Sigmoid colon (tissue), 7 donors: ENCODE data around the gene HDAC8. TPM values are rescaled to one million over a fixed set of nuclear protein-coding genes. Genes with fewer than 3 reads are reported as not detected.
"Not testable (repeated sequence)": the region's sequence is repeated elsewhere in the genome, so short reads cannot be mapped to it uniquely, and the experiment has no call there.

Source experiments
- DNase-seq: peaks from one replicate; pipeline ENCODE4 v3.0.0-alpha.2; 2019
- H3K27ac ChIP-seq, 4 donors: fragments of 200-600 bp; sonication (generic); one replicate each; pipeline ENCODE4 v1.5.1; 2016 to 2019; ENCODE audit warnings: mild to moderate bottlenecking in 1 of 4
- H3K27me3 ChIP-seq, 3 donors: fragments of 200-600 bp; sonication (generic); one replicate each; pipeline ENCODE4 v1.5.1; 2019; ENCODE audit warnings: mild to moderate bottlenecking in 1 of 3
- H3K36me3 ChIP-seq, 4 donors: fragments of 200-600 bp; sonication (generic); one replicate each; pipeline ENCODE4 v1.5.1; 2016 to 2019
- H3K4me1 ChIP-seq, 4 donors: fragments of 200-600 bp; sonication (generic); one replicate each; pipeline ENCODE4 v1.5.1; 2017 to 2019
- H3K4me3 ChIP-seq, 4 donors: fragments of 200-600 bp; sonication (generic); one replicate each; pipeline ENCODE4 v1.5.1; 2017 to 2019; ENCODE audit warnings: mild to moderate bottlenecking in 2 of 4, moderate library complexity in 1 of 4
- H3K9me3 ChIP-seq, 4 donors: fragments of 200-600 bp in 3 of 4; sonication (generic) in 3 of 4; one replicate each; pipeline versions ENCODE4 v1.5.1 to v1.6.1; 2013 to 2019
- EP300 ChIP-seq, 4 donors: sonication (generic); formaldehyde crosslinking; IDR thresholded peaks; one replicate each; pipeline ENCODE4 v1.6.1; 2017; ENCODE audit warnings: antibody characterized with exemption in 4 of 4
- POLR2A ChIP-seq, 2 donors: fragments of 450-650 bp; IDR thresholded peaks; one replicate each; pipeline ENCODE4 v1.6.1; 2016; ENCODE audit warnings: antibody characterized with exemption in 2 of 2, mild to moderate bottlenecking in 2 of 2, moderate library complexity in 2 of 2
- POLR2AphosphoS5 ChIP-seq, 4 donors: sonication (generic); formaldehyde crosslinking; IDR thresholded peaks; one replicate each; pipeline ENCODE4 v1.6.1; 2017; ENCODE audit warnings: antibody characterized with exemption in 4 of 4
- WGBS, 2 donors: extraction: QIAGEN DNeasy Blood & Tissue Kit; methylation state at CpG; one replicate each; pipeline ENCODE4 v1.1.7; 2013; 5-methylcytosine and 5-hydroxymethylcytosine counted together
- intact Hi-C: fragments of 100-400 bp; cut with DNase I; formaldehyde crosslinking; loops from one replicate; pipeline ENCODE4 v1.15.1; 2023
- polyA plus RNA-seq, 3 donors: library from polyadenylated mRNA; stranded (reverse); fragments of 200-250 nt; gene quantifications; one replicate each; pipeline ENCODE4 v1.2.3, GENCODE V29; 2013
- total RNA-seq, 4 donors: library from RNA; depleted of rRNA; stranded (reverse); fragments of >200 nt; gene quantifications; one replicate each; pipeline ENCODE4 v1.1.0, GENCODE V29; 2016
- TF ChIP-seq, protein P1 (sequence below), 4 experiments: fragments of 450-650 bp in 3 of 4; fragments of 200-600 bp in 1 of 4; IDR thresholded peaks; one replicate each; pipeline ENCODE4 v1.5.1; 2016 to 2019; ENCODE audit warnings: antibody characterized with exemption in 4 of 4, mild to moderate bottlenecking in 3 of 4, moderate library complexity in 2 of 4
- donor health status: healthy with polysubstance abuse.
- donor health status: Bipolar disorder and iron deficiency.
- donor health status: healthy.

Gene HDAC8
- total and polyA plus RNA-seq, 7 donors: 13.2 to 44.0 (median 30.4) TPM

- no peak for DNase-seq
- intact Hi-C loops: no loop called here
- 30 to 78% methylated on average over 2 of the region's 2 CpGs for WGBS, 2 donors
- H3K4me3 ChIP-seq: no peak overlapping the region
- H3K36me3 ChIP-seq: no peaks in the 10 kb centered on the region
- no peaks in the 10 kb centered on the region for H3K27me3 ChIP-seq
- no peaks in the 10 kb centered on the region for H3K4me1 ChIP-seq
- no peaks in the 10 kb centered on the region for H3K9me3 ChIP-seq
- TF ChIP-seq POLR2AphosphoS5 (IDR thresholded peaks at IDR 0.05) (no peak), POLR2A (IDR thresholded peaks at IDR 0.05) (no peak), EP300 (IDR thresholded peaks at IDR 0.05) (no peak)
- TF ChIP-seq, protein P1, sequence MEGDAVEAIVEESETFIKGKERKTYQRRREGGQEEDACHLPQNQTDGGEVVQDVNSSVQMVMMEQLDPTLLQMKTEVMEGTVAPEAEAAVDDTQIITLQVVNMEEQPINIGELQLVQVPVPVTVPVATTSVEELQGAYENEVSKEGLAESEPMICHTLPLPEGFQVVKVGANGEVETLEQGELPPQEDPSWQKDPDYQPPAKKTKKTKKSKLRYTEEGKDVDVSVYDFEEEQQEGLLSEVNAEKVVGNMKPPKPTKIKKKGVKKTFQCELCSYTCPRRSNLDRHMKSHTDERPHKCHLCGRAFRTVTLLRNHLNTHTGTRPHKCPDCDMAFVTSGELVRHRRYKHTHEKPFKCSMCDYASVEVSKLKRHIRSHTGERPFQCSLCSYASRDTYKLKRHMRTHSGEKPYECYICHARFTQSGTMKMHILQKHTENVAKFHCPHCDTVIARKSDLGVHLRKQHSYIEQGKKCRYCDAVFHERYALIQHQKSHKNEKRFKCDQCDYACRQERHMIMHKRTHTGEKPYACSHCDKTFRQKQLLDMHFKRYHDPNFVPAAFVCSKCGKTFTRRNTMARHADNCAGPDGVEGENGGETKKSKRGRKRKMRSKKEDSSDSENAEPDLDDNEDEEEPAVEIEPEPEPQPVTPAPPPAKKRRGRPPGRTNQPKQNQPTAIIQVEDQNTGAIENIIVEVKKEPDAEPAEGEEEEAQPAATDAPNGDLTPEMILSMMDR (IDR thresholded peaks at IDR 0.05): no peak
- no peak overlapping the region for H3K27ac ChIP-seq
These were observed 232.0 kb downstream of the HDAC8 start for GRCh38 chrX:72340626-72341025.

DNA sequence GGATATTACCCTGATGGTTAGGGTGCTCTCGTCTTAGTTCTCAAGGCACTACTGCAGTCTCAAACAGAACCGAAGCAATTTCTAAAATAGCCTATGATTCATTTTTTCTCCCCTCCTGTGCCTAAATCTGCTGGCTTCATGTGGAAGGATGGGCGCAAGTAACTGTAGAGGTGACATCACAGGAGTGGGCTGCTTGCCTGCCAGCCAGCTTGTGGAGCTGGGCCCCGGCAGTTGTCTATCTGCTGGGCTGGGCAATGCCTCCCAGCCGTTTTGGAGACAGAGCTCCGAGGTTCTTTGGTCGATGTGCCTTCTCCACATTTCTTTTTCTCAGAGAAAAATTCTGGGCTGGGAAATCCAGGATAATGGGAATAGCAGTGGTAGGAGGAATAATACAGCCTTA lies 232.6 kb downstream of the HDAC8 start:
- H3K4me3 ChIP-seq: no peak overlapping the region
- H3K9me3 ChIP-seq: no peaks in the 10 kb centered on the region
- TF ChIP-seq, protein P1 (IDR thresholded peaks at IDR 0.05): no peak
- TF ChIP-seq POLR2A (IDR thresholded peaks at IDR 0.05) (no peak), POLR2AphosphoS5 (IDR thresholded peaks at IDR 0.05) (no peak), EP300 (IDR thresholded peaks at IDR 0.05) (no peak)
- intact Hi-C loops: no loop called here
- no peaks in the 10 kb centered on the region for H3K27me3 ChIP-seq
- no peaks in the 10 kb centered on the region for H3K36me3 ChIP-seq
- H3K27ac ChIP-seq: no peak overlapping the region
- 84 to 92% methylated on average over 7 of the region's 7 CpGs for WGBS, 2 donors
- H3K4me1 ChIP-seq: no peaks in the 10 kb centered on the region
- DNase-seq: no peak

GRCh38 chrX:72330131-72330530 lies 242.5 kb downstream of the HDAC8 start:
- TF ChIP-seq, protein P1 (IDR thresholded peaks at IDR 0.05): no peak
- no peak for TF ChIP-seq EP300 (IDR thresholded peaks at IDR 0.05)
- intact Hi-C loops: no loop called here
- H3K4me3 ChIP-seq: no peak overlapping the region
- WGBS, 2 donors: 90 to 91% methylated on average over 3 of the region's 3 CpGs
- H3K27ac ChIP-seq: no peak overlapping the region
- no peaks in the 10 kb centered on the region for H3K4me1 ChIP-seq
- no peaks in the 10 kb centered on the region for H3K9me3 ChIP-seq
- peaks cover 0 to 3% (median 0%) of the 10 kb centered on the region in 3 donors for H3K27me3 ChIP-seq
- H3K36me3 ChIP-seq: no peaks in the 10 kb centered on the region
- no peak for DNase-seq

GRCh38 chrX:72326605-72327300 lies 245.9 kb downstream of the HDAC8 start:
- Histone ChIP-seq H3K9me3 (no peaks in the 10 kb centered on the region), H3K27me3 (peaks cover 0 to 3% (median 0%) of the 10 kb centered on the region in 3 donors), H3K4me1 (no peaks in the 10 kb centered on the region), H3K4me3 (no peak overlapping the region), H3K36me3 (no peaks in the 10 kb centered on the region), H3K27ac (no peak overlapping the region)
- no peak for TF ChIP-seq POLR2A (IDR thresholded peaks at IDR 0.05)
- TF ChIP-seq EP300 (IDR thresholded peaks at IDR 0.05): no peak
- WGBS, 2 donors: 91 to 94% methylated on average over 8 of the region's 8 CpGs
- intact Hi-C loops: no loop called here
- DNase-seq: peak; percentile 20

DNA sequence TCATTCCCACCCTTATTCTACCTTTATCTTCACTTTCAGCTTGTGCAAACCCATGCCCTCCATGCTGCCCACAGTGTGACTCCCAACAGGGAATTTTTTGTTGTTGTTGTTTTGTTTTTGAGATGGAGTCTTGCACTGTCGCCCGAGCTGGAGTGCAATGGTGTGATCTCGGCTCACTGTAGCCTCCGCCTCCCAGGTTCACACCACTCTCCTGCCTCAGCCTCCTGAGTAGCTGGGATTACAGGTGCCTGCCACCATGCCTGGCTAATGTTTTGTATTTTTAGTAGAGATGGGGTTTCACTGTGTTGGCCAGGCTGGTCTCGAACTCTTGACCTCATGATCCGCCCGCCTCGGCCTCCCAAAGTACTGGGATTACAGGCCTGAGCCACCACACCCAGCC lies 253.0 kb downstream of the HDAC8 start:
- H3K27ac ChIP-seq: not testable (repeated sequence)

GRCh38 chrX:72317139-72317538 lies 255.5 kb downstream of the HDAC8 start:
- WGBS, 2 donors: 46 to 77% methylated on average over 4 of the region's 4 CpGs
- Histone ChIP-seq H3K4me3 (no peak overlapping the region), H3K27ac (no peak overlapping the region), H3K9me3 (no peaks in the 10 kb centered on the region), H3K4me1 (peaks cover 0 to 14% (median 0%) of the 10 kb centered on the region in 4 donors), H3K36me3 (no peaks in the 10 kb centered on the region), H3K27me3 (no peaks in the 10 kb centered on the region)
- no peak for DNase-seq
- TF ChIP-seq EP300 (IDR thresholded peaks at IDR 0.05) (no peak), POLR2AphosphoS5 (IDR thresholded peaks at IDR 0.05) (no peak), POLR2A (IDR thresholded peaks at IDR 0.05) (no peak)
- TF ChIP-seq, protein P1 (IDR thresholded peaks at IDR 0.05): no peak
- intact Hi-C loops: no loop called here

More for the DNA sequence above, 253.0 kb downstream of the HDAC8 start:
- H3K27me3 ChIP-seq, H3K4me1 ChIP-seq, H3K9me3 ChIP-seq, DNase-seq, H3K36me3 ChIP-seq, H3K4me3 ChIP-seq, intact Hi-C loops: not testable (repeated sequence)
- 95% methylated on average over 8 of the region's 8 CpGs for WGBS, 2 donors
